GM19463 (cell line): Measurements from ENCODE around the gene DCTN2.
"Not testable (repeated sequence)": the region's sequence is repeated elsewhere in the genome, so short reads cannot be mapped to it uniquely, and the experiment has no call there.

Experiments
- ATAC-seq: cut with Tn5 transposase; IDR thresholded peaks from one replicate; pipeline ENCODE4 v1.9.1; 2021; ENCODE audit warnings: mild to moderate bottlenecking, moderate library complexity; ENCODE audit not compliant: unreplicated experiment

DCTN2 gene

DNA sequence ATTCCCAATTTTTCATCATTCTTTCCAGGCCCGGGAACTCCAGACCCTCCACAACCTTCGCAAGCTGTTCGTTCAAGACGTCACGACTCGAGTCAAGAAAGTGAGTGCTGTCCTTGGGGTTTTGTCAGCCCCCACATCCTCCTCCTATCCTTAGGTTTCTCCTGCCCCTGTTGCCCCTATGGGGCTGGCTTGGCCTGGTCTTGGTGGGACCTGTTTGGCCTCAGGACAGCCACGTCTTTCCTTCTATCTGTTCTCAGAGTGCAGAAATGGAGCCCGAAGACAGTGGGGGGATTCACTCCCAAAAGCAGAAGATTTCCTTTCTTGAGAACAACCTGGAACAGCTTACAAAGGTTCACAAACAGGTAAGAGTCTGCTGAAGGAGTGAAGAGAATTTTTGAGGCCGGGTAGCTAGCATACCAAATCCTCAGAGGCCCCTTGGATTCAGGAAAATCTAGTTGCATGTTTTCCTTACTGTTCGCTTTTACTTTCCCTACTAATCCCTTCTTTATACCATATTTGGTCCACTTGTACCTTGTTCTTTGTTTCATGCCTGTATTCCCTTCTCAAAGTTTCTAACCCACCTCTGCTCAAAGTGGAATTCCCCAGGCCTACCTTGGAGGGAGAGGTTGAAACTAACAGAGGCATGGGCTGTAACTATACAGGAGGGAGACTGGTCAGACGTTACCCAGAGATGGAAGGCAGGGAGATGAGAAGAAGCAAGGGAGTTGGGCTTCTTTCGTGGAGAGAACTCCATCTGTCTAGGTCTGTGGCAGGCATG, 31.2 kb upstream of the DCTN2 start:
- no peak for ATAC-seq

DNA sequence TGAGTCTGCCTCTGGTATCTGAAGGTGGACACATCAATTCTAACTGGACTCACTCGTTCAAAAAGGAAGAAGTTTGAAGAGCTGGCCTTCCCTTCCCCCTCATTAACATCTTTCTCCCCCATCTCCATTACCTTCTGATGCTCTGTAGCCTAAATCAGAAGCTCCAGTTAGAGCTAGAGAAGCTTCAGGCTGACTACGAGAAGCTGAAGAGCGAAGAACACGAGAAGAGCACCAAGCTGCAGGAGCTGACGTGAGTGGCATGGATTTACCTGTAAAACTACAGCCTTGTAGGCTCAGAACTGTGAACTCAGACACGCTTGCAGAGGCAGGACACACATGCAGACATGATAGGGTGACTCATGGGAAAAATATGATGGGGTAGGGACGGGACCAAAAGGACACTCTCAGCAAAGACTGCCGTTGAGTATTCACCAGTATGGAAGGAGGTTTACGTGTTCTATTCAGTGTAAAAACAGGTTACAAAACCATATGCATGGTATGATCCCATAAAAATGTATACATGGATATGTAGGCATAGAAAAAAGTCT, 29.7 kb upstream of the DCTN2 start:
- no peak for ATAC-seq

DNA sequence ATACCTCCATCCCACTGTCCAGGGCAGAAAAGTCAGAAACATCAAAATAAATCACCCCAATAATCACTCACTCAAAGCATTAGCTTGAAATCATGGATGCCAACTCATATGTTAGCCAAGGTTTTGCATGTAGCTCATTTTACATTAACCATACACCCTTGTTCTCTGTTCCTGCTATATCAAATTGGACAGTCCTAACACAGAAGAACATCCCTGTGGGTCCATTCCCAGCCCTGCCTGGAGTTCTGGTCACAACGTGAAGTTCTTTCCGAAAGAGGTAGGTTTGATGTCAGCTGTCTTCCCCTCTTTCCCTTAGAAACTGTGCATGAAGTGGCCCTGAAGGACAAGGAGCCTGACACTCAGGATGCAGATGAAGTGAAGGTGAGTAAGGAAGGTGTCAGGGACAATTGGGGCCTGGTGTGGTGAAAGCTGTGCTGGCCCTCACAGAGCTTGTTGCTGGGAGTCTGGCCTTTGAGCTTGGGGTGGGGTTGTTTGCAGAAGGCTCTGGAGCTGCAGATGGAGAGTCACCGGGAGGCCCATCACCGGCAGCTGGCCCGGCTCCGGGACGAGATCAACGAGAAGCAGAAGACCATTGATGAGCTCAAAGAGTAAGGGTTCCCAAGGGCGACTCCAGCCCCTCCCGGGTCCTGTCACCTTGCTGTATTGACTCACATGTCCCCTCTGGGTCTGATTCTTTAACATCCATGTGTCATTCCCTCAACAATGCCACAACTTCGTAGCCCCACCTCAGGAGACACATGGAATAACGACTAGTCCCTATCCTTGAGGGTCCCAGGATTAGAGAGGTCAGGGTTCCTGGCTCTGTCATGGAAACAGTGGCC, 29.0 kb upstream of the DCTN2 start:
- no peak for ATAC-seq

DNA sequence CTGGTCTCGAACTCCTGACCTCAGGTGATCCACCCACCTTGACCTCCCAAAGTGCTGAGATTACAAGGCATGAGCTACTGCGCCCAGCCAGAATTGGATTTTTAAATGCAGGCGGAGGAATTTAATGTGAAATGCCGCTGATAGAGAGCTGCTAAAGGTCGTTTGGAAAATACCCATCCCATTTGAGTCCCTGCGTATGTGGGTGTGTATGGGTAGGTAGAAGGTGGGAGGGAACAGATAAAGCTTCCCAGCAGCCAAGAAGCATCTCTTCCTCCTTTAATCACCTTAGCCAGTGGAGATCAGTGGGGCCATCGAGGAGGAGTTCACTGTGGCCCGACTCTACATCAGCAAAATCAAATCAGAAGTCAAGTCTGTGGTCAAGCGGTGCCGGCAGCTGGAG, 27.8 kb upstream of the DCTN2 start:
- no peak for ATAC-seq

DNA sequence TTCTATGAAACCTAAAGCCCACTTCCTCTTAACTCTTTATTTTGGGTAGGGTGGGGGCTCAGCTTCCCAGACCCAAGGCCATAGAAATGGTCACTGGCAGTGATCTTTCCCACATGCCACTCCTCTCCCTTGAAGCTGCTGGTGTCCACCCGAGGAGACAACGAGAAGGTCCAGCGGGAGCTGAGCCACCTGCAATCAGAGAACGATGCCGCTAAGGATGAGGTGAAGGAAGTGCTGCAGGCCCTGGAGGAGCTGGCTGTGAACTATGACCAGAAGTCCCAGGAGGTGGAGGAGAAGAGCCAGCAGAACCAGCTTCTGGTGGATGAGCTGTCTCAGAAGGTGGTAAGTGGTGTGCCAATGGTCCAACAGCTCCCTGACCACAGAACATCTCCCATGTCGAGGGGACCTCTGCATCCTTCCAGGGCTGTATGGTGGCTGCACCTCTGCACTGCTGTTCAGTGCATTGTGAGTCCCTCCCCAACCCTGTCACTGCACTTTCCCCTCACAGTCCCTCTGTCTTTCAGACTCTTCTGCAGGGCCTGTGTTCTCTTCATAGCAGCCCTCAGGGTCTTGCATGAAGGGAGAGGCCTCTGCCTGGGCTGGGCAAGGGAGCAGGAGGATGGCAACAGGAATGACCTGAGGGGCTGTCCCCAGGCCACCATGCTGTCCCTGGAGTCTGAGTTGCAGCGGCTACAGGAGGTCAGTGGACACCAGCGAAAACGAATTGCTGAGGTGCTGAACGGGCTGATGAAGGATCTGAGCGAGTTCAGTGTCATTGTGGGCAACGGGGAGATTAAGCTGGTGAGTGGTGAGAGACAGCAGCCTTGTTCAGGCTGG, 25.2 kb upstream of the DCTN2 start:
- no peak for ATAC-seq

DNA sequence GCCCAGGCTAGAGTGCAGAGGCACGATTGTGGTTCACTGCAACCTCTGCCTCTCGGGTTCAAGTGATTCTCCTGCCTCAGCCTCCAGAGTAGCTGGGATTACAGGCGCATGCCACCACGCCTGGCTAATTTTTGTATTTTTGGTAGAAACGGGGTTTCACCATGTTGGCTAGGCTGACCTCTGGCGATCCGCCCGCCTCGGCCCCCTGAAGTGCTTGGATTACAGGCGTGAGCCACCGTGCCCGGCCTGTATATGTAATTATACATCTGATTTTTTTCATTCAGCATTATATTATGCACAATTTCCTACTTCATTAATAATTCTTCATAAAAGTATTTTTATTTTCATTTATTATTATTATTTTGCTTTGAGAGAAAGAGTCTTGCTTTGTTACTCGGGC, 23.4 kb upstream of the DCTN2 start:
- not testable (repeated sequence) for ATAC-seq

DNA sequence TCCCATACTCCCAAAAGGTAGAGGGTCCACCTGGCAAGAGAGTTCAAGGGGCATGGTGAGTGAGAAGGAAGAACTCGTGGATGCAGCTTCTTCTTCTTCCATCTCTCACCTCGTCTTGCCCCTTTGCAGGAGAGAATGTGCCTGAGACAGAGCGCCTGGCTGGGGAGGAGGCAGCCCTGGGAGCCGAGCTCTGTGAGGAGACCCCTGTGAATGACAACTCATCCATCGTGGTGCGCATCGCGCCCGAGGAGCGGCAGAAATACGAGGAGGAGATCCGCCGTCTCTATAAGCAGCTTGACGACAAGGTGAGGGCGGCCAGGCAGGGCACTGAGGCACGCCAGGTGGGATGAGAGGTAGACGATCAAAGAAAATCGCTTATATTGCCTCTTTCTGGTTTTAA, 22.9 kb upstream of the DCTN2 start:
- no peak for ATAC-seq

DNA sequence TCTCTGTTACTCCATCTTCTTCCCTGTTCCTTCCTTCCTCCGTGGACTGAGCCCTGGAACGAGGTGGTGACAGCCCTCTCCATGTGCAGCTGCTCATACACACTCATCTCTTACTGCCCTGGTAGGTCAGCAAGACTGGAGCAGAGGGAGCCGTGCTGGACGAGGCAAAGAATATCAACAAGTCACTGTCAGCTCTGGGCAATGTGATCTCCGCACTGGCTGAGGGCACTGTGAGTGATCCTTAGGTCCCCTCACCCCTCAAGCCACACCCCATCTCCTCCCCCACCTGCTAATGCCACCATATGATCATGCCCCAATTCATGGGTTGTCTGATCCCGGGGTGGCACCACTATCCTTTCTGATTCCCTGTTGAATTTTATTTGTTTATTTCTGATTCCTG, 21.8 kb upstream of the DCTN2 start:
- no peak for ATAC-seq

DNA sequence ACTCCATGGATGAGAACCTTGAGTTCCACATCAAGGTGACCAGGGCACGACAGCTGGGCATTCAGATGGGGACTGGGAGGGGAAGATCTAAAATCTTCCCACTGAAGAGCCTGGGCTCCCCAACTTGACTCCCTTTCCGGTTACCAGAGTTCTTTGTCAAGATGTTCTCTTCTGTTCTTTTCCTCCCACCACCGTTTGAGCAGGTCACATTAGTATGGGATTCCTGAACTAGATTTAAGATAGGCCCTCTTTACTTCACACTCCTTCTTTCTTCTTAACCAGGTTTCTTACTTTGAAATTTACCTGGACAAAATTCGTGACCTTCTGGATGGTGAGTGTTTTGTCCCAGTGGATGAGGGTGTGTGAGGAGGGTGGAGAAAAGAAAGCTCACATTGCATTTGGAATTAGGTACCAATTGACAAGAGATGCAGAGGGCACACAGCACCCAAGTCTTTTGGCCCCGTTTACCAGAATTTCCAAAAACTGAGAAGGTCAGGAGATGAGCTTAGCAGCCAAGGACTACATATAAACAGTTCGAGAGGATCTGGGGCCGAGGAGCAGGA, 17.3 kb upstream of the DCTN2 start:
- ATAC-seq, result no peak

DNA sequence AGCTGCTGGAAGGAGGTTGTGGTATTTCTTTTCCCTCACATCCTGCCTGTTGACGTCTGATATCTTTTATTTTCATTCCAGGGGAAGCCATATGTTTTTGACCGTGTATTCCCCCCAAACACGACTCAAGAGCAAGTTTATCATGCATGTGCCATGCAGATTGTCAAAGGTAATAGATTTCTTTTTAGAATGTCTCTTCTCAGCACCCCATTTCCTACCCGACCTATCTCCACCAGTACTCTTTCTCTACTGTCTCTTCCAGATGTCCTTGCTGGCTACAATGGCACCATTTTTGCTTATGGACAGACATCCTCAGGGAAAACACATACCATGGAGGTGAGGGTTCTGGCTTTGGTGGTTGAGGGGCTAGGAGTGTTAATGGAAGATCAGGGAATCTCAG, 16.4 kb upstream of the DCTN2 start:
- ATAC-seq, result no peak

DNA sequence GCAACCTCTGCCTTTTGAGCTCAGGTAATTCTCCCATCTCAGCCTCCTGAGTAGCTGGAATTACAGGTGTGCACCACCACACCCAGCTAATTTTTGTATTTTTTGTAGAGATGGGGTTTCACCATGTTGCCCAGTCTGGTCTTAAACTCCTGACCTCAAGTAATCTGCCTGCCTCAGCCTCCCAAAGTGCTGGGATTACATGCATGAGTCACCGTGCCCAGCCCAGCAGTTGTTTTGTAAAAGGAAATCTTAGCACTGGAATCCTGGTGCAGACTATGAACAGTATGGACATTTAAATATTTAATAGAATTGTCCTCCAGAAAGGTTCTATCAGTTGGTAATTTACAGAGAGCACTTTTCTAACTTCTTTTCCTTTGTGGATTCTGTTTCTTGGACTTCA, 14.1 kb upstream of the DCTN2 start:
- not testable (repeated sequence) for ATAC-seq

DNA sequence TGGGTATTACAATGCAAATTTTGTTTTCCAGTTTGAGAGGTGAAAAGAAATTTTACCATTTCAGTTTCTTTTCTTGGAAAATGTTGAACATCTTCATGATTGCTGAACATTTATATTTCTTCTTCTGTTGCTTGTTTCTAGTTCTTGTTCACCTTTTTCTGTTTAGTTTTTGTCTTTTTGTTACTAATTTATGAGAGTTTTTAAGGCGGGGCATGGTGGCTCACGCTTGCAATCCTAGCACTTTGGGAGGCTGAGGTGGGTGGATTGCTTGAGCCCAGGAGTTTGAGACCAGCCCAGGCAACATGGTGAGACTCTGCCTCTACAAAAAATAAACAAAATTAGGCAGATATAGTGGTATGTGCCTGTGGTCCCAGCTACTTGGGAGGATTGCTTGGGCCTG, 13.5 kb upstream of the DCTN2 start:
- no peak for ATAC-seq

DNA sequence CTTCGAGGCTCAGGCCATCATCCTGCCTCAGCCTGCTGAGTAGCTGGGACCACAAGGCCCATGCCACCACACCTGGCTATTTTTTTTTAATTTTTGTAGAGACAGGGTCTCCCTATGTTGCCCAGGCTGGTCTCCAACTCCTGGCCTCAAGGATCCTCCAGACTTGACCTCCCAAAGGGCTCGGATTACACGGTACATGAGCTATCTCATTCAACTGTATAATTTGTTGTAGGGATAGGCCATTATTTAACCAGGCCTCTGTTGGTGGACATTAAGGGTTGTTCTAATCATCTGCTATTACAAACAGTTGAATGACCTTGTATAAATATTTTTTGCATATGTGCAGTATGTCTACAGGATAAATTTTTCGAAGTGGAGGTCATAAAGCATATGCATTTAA, 11.9 kb upstream of the DCTN2 start:
- no peak for ATAC-seq

DNA sequence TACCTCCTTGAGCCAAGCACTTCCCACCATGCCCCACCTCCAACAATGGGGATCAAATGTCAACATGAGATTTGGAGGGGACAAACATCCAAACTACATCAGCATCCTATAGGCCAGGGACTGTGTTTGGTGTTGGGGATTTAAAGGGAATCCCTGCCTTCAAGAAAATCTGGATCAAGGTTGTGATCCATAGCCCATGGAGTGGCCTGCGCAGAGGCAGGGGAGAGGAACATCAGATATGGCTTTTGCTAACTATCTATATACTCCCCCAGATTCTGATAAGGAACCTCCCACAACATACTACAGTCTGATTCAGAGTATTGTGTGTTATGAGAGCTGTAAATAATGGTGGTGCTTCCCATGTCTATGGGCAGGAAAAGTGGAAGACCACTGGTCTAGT, 7.9 kb upstream of the DCTN2 start:
- no peak for ATAC-seq

DNA sequence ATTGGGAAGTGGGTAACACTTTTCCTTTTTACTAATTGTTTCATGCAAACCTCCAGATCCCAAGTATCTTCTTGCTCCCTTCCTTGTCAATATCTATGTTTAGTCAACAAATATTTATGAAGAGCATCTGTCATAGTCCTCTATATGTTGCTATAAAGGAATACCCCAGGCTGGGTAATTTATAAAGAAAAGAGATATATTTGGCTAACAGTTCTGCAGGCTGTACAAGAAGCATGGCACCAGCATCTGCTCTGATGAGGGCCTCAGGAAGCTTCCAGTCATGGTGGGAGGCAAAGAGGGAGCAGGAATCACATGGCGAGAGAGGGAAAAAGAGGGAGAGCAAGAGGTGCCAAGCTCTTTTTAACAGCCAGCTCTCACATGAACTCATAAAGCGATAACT, 7.5 kb upstream of the DCTN2 start:
- ATAC-seq, result no peak

DNA sequence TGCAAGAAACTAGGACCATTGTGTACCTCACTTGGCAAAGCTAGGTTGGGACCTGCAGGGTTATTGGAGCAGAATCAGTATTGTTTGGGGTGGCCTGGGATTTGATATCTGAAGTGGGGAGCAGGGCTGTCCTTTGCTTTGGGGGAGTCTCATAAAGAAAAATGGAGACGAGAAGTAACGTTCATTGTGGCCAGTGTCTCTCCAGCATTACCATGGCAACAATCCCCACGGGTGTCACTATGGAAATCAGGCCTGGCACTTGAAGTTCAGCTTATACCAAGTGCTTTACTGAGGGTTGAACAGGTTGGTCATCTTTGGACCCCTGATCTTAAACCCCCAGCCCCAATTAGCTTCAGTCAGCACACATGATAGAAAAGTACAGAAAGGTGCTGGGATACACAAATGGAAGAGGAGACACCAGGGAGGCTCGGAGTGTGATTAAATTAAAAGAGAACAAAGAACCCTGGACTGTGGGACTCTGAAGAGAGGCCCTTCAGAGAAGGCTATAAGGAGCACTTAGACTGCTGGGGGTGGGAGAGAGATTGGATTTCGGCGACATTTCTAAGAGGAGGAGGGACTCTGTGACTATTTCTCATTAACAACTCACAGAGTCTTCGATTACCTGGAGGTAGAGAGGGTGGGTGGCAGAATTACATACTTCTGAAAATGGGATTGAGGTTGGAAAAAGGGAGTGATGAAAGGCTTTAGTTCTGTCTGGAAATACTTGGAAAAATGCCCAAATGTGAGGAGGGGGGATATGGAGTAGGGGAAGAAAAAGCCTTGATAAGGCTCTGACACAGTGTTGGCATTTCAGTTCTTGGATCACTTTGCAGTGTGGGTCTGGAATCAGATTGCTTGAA, 6.6 kb upstream of the DCTN2 start:
- no peak for ATAC-seq

DNA sequence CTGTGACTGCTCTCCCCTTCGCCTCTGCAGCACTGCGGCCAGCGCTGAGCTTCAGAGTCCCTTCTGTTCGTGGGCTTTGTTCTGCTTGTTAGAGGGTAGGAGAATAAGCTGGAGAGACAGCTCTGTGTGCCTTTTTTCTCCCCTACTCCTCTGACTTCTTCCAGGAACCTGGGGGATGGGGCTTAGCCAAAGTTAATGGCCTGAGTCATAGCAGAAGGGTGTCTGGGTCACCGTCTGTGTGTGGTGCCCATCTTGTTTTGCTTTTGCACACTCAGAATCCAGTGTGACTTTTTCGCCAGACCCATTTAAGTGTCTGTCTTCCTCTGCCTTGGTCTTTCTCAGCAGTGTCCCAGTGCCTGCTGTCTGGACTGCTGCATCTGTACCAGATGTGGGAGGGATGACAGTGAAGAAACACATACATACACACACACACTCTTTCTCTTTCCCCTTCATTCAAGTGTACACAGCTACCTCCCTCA, 5.9 kb upstream of the DCTN2 start:
- no peak for ATAC-seq

DNA sequence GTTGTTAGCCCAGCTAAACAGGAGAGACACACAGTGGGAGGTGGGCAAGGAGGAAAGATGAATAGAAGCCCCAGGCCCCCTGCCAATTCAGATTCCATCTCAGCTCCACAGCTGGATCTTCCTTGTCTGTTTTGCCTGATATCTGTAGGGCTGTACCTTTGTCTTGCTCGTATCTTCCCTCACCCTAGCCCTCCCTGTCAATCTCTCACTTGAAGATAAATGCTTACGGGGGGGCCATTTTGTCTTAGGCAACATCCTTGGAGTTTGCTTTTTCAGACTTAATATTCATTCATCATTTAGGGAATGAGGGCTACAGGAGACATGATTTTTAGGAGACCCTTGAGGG, 5.3 kb upstream of the DCTN2 start:
- no peak for ATAC-seq

DNA sequence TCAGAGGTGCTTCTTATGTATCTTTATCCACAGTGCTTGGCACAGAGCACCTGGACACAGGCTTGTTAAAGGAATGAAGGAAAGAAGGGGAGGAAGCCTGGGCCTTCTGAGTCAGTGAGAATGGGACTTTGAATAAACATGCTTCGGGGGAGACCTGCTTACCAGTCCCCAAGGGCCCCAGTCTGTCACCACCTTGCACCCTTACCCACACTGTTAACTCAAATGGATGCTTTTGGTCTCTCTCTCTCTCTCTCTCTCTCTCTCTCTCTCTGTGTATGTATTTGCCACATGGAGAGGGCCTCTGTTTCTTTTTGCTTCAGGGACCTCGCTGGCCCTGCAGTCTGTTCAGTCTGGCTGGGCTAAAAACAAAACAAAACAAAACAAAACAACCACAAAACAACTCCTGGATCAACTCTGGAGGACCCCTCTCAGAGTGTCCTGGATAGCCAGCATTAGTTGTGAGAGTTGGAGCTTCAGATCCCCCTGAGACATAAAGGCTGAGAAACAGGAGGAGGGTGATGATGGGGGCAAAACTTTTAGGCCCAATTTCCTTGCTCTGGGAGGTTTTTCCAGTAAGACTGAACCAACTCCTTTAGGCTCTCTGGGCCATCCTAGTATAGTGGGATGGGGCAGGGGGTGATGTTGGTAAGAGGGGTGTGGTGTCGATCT, 4.8 kb upstream of the DCTN2 start:
- no peak for ATAC-seq
